ENCODE data around the gene MTCH1. TPM values are rescaled to one million over a fixed set of nuclear protein-coding genes. Genes with fewer than 3 reads are reported as not detected.
"Not testable (repeated sequence)": the region's sequence is repeated elsewhere in the genome, so short reads cannot be mapped to it uniquely, and the experiment has no call there.

Gene MTCH1
- total RNA-seq, 1 donor from 2014 or later = 179 TPM

DNA sequence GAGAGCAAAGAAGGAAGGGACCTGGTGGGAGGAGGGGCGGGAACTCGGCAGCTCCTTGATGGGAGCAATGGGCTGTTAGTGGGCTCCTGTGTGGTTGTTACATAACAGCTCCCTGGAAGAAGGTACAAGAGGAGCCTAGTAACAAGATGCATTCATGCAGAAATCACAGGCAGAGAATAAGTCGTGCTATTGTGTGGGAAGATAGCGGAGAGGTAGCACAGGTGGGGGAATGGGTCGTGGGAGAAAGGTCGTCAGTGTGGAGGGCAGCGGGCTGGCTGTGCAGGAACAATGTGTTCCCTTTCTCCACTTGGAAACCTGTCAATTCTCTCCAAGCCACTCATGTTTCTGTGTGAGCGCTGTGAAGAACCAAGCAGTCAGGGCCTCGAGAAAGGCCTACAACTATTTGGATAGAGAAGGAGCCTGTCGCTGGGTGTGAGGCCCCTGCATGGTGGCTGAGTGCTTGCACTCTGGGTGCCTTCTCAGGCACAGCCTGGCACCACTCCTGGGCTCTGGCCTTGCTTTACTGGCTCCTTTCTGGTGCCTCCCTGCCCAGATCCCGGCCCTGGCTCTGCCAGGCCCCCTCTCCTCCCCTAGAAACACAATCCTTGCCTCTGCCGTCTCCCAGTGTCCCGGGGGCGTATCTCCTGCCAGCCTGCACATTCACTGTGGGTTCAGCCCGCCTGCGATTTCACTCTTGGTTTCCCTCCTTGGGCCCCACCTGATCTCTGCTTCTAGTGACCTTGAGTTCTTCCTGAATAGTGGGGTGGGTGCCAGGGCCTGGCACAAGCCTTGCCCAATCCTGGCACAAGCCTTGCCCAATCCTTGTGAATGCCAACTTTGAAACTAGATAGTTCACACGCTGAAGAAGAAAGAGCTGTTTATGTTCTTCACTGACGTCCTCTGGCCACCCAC lies 12.1 kb upstream of the MTCH1 start:
- no peak for DNase-seq (ENCODE audit: low read depth in 2 of 2)

DNA sequence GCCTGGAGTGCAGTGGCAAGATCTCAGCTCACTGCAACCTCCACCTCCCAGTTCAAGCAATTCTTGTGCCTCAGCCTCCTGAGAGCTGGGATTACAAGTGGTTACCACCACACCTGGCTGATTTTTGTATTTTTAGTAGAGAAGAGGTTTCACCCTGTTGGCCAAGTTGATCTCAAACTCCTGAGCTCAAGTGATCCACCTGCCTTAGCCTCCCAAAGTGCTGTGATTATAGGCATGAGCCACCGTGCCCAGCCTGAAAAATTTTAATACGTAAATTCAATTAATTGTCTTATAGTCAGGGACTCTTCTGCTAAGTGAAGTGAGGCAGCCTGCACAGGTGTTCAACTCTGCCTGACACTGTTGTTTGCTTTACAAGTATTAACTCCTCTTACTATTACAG lies 4.4 kb upstream of the MTCH1 start:
- not testable (repeated sequence) for DNase-seq (ENCODE audit: low read depth in 2 of 2)

DNA sequence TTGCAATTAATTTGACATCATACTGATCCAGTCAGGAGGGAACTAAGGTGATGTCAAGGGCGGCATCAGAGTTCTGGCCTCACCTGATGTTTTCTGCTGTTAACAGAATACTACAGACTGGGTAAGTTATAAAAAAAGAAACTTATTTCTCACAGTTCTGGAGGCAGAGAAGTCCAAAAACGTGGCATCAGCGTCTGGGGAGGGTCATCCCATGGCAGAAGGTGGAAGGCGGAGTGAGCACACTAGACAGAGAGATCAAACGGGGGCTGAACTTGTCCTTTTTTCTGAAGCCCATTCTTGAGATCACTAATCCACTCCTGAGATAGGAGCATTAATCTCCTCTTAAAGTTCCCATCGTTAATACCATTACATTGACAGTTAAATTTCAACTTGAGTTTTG lies 3.3 kb upstream of the MTCH1 start:
- no peak for DNase-seq (ENCODE audit: low read depth in 2 of 2)

DNA sequence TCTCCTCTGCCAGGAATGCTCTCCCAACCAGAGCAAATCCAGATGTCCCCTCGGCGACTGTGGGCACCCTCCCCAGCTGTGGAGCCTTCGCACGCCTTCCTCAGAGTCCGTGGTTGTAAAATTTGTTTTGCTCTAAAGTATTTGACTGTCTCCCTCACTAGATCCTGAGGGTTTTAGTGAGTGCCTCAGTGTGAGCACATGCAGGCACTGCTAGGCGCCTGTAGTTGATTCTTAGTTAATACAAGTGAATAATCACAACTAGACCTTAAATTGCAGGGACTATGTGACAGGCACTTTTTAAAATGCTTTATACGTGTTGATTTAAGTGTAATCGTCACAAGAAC lies 680 bp upstream of the MTCH1 start:
- DNase-seq (ENCODE audit: low read depth in 2 of 2) = no peak

DNA sequence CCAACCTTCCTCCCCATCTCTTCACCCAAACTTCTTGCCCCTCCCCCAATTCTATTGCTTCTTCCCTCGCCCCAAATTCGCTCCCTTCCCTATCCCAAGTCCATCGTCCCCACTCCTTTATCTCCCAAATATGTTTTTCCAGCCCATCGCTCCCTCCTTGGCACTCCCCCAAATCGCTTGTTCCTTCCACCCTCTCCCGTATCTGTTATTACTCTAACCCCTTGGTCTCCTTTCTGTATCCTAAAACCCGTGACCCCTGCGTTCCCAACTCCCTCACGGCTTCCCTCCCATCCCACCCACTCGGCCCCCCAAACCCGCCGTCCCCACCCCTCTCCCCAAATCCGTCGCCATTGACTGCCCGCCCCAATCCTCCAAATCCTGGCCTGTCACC lies 584 bp downstream of the MTCH1 start:
- no peak for DNase-seq (ENCODE audit: low read depth in 2 of 2)

DNA sequence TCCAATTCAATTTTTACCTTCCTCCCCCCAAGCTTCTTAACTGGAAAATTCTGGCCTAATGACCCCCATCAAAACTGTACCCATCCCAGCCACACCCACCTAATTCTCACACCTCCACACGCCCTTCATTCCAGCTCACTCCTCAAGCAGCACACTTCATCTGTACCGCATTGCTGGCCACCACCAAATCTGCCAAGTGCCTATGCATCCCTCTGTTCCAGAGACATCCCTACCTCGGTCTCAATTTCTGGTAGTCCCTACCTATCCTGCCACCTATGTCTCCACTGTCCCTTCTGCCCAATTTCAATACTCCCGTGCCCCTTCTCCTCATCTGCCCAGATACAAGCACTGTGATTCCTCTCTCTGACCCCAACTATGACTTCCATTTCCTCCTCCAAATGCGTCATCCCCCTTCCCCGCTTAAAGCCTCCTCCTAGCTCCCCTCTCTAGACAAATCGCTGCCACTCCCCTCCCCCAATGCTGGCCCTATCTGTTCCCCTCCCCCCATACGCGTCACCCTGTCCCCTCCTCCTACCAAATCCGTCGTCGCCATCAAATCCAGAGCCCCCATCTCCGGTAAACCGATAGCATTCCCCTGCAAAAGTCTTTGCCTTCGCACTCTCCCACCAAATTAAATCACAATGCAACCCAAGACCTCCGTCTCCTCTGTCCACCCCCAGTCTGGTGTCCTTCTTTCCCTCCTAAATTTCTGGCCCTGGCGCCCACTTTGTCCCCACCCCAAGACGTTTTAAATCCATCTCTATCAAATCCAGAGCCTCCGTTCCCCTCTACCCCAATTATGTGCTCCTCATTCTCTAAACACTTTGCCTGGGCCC lies 1.2 kb downstream of the MTCH1 start:
- DNase-seq (ENCODE audit: low read depth in 2 of 2) = peak; percentile 21 to 79

DNA sequence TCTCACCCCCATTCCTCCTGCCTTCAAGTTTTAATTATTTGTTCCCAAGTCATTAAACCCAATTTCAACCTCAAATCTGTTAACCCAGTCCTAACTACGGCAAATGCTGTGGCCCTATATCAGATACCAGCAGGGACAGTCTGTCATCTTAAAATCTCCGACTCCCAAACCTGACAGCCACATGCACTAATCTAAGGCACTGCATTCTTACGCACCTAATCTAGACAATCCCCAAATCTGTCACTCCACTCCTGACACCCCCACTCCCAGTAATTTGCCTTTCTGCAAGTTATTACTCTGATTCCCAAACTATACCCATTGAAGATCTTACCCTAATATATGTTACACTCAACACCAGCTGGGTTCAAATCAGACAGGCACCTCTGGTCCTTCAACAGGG lies 2.5 kb downstream of the MTCH1 start:
- no peak for DNase-seq (ENCODE audit: low read depth in 2 of 2)

DNA sequence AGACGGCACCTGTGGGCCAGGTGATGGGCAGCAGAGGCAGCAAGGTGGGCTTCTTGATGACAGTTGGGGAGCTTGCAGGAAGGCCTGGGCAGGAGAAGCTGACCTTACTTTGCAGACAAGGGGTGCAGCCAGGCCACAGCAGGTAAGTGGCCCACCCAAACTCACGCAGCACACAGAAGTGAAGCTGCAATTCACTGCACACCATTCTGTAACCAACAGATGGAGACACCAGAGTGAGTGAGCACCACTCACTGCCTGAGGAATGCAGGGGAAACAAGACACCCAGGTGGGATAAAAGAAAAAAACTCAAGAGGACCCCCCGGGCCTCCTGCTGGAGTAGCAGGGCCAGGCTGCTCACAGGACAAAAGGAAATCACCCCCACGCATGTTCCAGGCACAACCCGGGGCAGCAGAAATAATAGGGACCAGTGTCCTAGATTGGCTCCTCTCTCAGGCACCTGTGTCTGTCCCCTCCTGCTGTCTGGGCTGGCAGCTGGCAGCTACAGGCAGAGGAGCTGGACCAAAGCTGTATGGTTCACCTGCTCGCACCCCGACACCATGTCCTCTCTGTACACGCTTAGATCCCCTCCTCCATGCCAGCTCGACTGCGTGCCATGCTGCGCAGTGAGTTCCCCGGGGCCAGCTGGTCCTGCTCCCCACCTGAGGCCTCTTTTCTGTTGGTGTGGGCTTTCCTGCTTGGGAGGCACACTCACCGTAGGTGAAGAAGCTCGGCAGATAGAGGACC lies 4.9 kb downstream of the MTCH1 start:
- no peak for DNase-seq (ENCODE audit: low read depth in 2 of 2)

DNA sequence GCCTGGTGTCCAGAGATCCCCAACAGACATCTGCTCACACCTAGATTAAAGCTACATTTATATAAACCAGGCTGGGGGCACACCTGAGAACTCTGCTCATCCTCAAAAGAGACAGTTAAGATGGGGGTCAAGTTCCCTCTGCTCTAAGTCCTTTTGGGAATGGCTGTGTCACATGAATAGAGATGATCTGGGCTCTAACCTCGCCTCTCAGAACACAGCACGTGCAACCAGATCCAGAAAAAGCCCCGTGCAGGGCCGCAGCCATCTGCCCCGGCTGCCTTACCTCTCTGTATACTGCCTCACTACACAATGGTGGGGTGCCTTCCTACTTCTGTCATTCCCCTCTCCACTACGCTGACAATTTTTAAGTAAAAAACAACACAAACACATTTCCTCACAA lies 5.9 kb downstream of the MTCH1 start:
- DNase-seq (ENCODE audit: low read depth in 2 of 2) = no peak

DNA sequence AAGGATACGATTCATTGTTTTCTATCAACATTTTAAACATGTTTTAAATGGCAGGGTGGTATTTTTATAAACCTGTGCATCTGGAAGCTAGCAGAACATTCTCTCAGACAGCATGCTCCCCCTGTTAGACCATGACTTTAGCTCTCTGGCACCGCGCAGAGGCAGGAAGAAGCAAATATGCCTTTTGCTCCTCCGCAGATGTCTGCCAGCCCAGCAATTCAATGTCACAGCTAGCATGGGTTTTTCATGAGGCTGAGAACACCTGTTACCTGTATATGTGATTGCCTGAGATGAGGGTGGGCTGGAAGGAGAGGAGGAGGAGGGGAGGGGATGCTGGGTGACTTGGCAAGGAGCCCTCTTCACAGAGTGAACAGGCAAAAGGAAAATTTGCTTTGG lies 6.7 kb downstream of the MTCH1 start:
- DNase-seq (ENCODE audit: low read depth in 2 of 2) = peak in 1 of 2 donors; percentile 53

DNA sequence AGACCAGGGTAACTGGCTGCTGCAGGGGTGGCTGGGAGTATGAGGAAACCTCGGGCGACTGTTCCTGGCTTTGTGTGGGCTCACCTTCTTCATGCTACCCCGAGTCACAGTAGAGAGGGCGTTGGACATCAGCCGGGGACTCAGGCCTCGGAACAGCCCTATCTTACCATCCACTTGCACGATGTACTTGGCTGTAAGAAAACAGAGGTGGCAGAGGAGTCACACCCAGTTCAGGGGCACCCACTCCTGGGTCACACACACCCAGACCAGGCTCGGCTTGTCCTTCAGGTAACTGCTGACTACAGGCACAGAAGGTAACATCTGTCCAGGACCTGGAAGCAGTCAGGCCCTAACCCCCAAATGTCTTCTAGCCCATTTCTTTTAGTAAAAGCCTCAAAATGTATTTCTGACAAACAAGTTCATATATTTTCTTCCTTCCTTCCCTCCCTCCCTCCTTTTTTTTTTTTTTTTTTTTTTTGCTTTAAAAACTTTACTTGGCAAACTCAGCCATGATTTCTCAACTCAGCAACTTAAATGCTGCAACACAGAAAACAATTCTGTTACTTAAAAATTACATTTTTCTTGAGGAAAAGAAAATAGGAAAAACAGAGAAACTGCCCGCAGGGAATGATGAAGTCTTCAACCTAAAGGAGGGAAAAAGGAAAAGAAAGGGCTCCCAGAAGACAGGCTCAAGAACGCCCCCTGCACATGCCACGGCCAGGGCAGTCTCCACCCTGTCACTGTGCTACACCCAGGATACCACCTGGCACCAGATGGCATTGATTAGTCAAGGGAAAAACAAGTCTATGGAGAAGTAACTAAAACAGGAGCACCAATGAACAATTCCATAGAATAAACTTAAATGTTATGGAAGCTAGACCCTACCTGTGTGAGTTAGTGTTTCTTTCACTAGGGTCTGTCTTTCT lies 7.3 kb downstream of the MTCH1 start:
- no peak for DNase-seq (ENCODE audit: low read depth in 2 of 2)

DNA sequence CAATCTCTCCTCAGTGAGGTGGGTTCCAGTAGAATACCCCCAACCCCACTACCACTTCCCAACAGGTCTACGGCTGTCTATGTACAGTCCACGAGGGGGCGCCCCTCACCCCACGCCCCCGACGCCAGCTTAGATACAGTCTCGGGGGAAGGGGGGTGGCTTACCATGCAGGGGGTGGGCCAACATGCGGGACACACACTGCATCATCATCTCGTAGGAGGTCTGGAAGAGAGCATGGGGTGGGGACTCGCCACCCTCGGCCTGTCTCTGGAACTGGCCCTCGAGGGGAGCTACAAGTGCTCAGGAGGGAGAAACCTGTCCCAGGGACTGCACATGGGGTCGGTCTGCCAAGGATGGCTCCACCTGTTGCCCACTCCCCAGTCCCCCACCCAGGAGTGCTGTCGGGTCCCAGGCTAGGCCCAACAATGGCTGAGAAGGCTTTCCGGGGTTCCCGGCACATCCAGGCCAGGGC lies 8.5 kb downstream of the MTCH1 start:
- DNase-seq (ENCODE audit: low read depth in 2 of 2) = peak in 1 of 2 donors; percentile 26

DNA sequence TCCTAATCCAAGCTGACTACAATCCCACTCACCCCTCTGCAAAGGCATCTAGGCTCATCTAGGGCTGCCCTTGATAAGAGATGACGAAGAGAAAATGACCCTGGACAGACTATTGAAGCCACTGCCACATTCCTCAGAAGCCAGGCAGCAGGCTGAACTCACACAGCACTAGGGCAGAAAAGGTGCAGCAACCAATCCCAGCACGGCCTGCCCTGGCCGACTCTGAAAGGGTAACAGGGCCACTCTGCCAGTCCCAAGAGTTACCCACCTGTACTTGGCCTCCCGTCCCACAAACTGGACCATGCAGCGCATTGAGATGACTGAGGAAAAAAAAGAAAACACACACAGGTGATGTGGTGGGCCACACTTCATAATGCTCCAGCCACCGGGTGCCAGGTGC lies 9.1 kb downstream of the MTCH1 start:
- DNase-seq (ENCODE audit: low read depth in 2 of 2) = no peak

DNA sequence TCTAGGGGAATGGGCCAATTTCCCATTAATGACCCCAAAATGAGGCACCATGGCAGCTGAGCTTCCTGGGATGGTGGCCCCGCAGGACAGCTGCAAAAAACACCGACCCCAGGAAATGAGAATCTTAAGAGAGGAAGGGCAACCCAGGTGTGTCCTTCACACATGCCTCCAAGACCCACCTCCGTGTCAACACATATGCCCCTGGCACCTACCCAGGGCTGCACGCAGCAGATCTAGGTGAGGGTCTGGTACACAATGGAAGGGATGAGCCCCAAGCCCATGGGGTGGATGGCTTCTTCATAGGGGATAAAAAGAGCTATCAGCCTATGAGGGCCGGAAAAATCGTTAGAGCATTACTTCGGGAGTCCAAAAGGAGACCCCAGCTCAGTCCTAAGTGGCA lies 9.5 kb downstream of the MTCH1 start:
- DNase-seq (ENCODE audit: low read depth in 2 of 2) = no peak

DNA sequence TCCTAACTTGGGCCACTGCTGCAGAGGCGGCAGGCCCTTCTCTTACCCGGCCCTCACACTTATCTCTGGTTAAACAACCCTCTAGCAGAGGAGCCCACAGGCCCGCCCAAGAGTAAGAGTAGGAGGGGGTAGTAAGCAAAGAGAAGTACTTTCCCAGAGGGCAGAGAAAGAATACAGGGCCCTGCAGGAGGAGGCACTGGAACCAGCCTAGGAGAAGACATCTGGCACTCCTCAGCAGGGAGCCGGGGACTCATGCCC lies 10.1 kb downstream of the MTCH1 start:
- no peak for DNase-seq (ENCODE audit: low read depth in 2 of 2)

DNA sequence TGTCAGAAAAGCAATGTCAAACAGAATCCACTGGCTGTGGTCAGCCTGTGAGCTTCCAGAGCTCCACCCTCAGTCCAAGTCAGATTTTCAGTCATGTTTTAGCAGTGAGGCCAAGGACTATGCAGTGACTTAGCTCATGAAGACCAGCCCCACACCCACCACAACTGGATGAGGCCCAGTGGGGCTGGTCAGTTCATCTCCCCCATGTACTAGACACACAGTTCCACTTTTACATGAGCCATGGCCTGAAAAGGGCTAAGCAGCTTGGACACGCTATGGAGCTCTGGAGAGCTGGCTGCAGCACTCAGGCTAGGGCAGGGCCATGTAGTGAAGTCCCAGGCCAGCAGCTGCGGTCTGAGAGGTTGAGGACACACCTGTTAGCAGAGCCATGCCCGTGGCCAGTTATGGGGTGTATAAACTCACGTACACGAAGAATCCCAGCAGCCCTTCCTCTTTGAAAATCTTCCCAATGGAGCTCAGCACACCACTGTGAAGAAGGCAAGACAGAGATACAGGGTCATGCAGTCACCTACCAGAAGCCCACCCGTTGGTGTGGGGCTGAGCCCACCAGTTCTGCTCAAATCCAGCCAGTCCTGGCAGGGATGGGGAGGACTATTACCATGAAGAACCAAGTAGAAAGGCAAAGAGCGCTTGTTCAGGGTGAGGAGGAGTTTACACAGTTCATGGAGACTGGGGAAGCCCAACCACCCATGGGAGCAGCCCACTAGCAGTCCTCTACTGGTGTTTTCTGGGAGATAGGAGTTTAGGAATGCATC lies 10.6 kb downstream of the MTCH1 start:
- no peak for DNase-seq (ENCODE audit: low read depth in 2 of 2)

DNA sequence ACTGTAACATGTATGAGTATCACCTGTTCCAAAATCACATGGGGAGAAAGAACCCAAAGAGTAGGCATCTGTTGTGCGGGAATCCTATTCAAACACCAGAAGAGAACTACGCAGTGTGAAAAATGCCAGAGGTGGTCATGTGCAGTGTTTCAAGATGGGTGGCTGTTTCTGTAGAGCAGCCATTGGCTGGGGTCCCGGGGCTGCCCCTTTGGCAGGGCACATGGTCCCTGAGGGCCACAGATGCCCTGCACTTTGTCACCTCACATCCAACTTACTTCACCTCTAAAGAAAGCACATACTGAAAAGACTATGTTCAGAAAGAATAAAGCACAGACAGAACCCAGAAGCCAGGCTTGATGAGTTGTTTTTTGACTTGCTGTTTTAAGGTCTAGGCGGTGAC lies 12.3 kb downstream of the MTCH1 start:
- DNase-seq (ENCODE audit: low read depth in 2 of 2) = no peak

DNA sequence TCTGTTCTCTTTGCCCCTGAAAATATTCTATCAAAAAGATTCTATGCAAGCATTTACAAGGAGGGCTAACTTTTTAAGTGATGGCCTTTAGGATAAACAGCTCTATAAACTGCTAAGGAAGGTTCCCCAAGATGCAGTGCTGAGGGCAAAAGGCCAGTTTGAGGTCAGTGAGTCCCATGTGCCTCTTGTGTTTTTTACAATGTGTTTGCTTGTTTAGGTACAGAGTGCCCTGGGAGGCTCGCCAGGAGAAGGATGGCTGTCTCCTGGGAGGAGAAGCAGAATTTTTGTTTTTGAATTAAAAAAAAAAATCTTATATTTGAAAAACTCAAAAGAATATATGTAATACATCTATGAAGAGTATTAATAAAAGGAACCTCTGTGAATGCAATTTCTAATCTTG lies 12.8 kb downstream of the MTCH1 start:
- no peak for DNase-seq (ENCODE audit: low read depth in 2 of 2)

DNA sequence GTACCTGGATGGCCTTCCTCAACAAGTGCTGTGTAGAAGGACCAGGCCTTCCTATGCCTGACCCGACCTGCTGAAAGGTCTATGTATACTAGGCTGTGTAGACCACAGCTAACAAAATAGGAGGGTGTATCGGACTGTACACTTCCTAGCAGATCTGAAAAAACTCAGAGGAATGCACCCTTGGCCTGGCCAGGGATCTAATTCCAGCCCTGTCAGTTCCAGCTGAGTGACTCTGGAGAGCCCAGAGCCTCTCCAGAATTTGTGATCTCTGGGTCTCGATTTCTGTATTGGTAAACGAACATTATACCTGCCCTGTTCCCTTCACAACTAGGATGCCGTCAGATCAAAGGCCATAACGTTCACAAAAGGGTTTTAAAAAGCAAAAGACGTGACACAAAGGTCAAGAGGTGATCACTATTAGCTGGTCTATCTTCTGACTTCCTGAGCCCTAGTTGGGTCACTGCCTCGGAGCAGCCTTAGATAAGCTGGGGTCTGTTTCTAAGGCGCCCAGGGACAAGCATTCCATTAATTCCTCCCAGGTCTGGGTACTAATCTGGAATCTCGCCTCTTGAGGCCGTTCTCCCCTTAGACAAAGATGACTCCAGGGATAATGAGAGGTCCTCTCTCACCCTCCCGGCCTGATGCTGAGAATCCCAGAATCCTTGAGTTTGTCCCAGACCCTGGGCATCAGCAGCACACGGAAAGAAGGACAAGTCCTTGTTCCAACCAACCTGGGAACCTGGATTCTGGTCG lies 13.9 kb downstream of the MTCH1 start:
- no peak for DNase-seq (ENCODE audit: low read depth in 2 of 2)
